HCT116 (cell line): ENCODE measurements around the gene LIMA1. TPM values are rescaled to one million over a fixed set of nuclear protein-coding genes. Genes with fewer than 3 reads are reported as not detected.
A peak's percentile ranks its signal among the peaks of the same experiment; 100 is the strongest.

Experiments used
- ATAC-seq: fragments of 200-7000 bp; cut with Tn5 transposase; 2 replicates; pipeline ENCODE4 v1.9.1; 2020; ENCODE audit warnings: mild to moderate bottlenecking, moderate library complexity
- BruUV-seq: library from RNA; stranded (reverse); fragments of 400-500 nt; replicated peaks from 2 replicates; lab custom pipeline; 2021; lab: Mats Ljungman, UMichigan
- CTCF ChIA-PET: fragments of 300-600 bp; sonication (Branson Sonifier 250); formaldehyde crosslinking; loops from one replicate; lab custom pipeline; 2021; ENCODE audit warnings: antibody characterized with exemption; lab: Charles Lee
- POLR2A ChIA-PET: fragments of 300-600, 350-600 bp; sonication (Branson Sonifier 250); formaldehyde crosslinking; loops from one replicate; lab custom pipeline; 2021; ENCODE audit warnings: antibody characterized with exemption; lab: Charles Lee
- RAD21 ChIA-PET, 2 experiments: fragments of 300-600 bp; sonication (Branson Sonifier 250); formaldehyde crosslinking; loops; one replicate each; lab custom pipeline; 2023; ENCODE audit warnings: low total read pairs in 2 of 2; ENCODE audit not compliant: uncharacterized antibody in 2 of 2, unreplicated experiment in 2 of 2, low non-redundant PET in 1 of 2; lab: Charles Lee
- DNase-seq: peaks from one replicate; pipeline ENCODE4 v3.0.0-alpha.2; 2010; ENCODE audit warnings: low read depth, low spot score
- H2AFZ ChIP-seq: fragments of 200-600 bp; shearing (Covaris generic), sonication (generic); 2 replicates; pipeline ENCODE4 v1.6.1; 2017; ENCODE audit warnings: low read depth, mixed run types, mixed read lengths, antibody characterized with exemption, low read length; ENCODE audit not compliant: poor library complexity, severe bottlenecking
- H3K27ac ChIP-seq: 2 replicates; pipeline ENCODE4 v1.5.1; 2012; ENCODE audit warnings: low read depth, low read length
- H3K27me3 ChIP-seq: fragments of 200-600 bp; sonication (generic); 2 replicates; pipeline ENCODE4 v1.6.1; 2016; ENCODE audit warnings: mixed run types, low read length, mixed read lengths; ENCODE audit not compliant: insufficient read depth
- H3K36me3 ChIP-seq, 2 experiments: fragments of 200-500 bp in 1 of 2; fragments of 200-600 bp in 1 of 2; sonication (Bioruptor generic) in 1 of 2; sonication (generic) in 1 of 2; 2 replicates each; pipeline versions ENCODE4 v1.5.1 to v1.6.1; 2014 to 2016; ENCODE audit warnings: low read length in 2 of 2, inconsistent platforms in 1 of 2, mixed read lengths in 1 of 2, mixed run types in 1 of 2; ENCODE audit not compliant: insufficient read depth in 2 of 2, control insufficient read depth in 1 of 2
- H3K4me1 ChIP-seq, 2 experiments: fragments of 200-600 bp in 1 of 2; sonication (generic) in 1 of 2; 2 replicates each; pipeline versions ENCODE4 v1.5.1 to v1.6.1; 2012 to 2017; ENCODE audit warnings: low read length in 2 of 2, inconsistent platforms in 1 of 2, mild to moderate bottlenecking in 1 of 2, mixed read lengths in 1 of 2, mixed run types in 1 of 2, moderate library complexity in 1 of 2; ENCODE audit not compliant: insufficient read depth in 2 of 2, control insufficient read depth in 1 of 2
- H3K4me2 ChIP-seq: fragments of 200-600 bp; sonication (generic); 2 replicates; pipeline ENCODE4 v1.6.1; 2017; ENCODE audit warnings: mixed run types, low read length, mixed read lengths
- H3K4me3 ChIP-seq, 2 experiments: fragments of 200-600 bp in 1 of 2; sonication (generic) in 1 of 2; replicated peaks in 1 of 2; 2 replicates each; pipeline ENCODE4 v1.5.1; 2011 to 2016; ENCODE audit warnings: low read length in 2 of 2, control low read depth in 1 of 2, low read depth in 1 of 2, mild to moderate bottlenecking in 1 of 2, mixed read lengths in 1 of 2, mixed run types in 1 of 2
- H3K79me2 ChIP-seq: fragments of 200-600 bp; sonication (generic); 2 replicates; pipeline ENCODE4 v1.6.1; 2017; ENCODE audit warnings: mild to moderate bottlenecking, mixed run types, low read length, moderate library complexity, mixed read lengths; ENCODE audit not compliant: insufficient read depth
- H3K9ac ChIP-seq: fragments of 200-600 bp; sonication (generic); 2 replicates; pipeline ENCODE4 v1.6.1; 2016; ENCODE audit warnings: low read length, mixed read lengths
- H3K9me2 ChIP-seq: fragments of 200-600 bp; sonication (generic), shearing (Covaris generic); 2 replicates; pipeline ENCODE4 v1.6.1; 2017; ENCODE audit warnings: mixed run types, mild to moderate bottlenecking, moderate library complexity; ENCODE audit not compliant: insufficient read depth
- H3K9me3 ChIP-seq, 2 experiments: fragments of 200-500 bp in 1 of 2; fragments of 200-600 bp in 1 of 2; sonication (Bioruptor generic) in 1 of 2; sonication (generic) in 1 of 2; 2 replicates each; pipeline ENCODE4 v1.6.1; 2014 to 2017; ENCODE audit warnings: low read length in 2 of 2, mixed read lengths in 2 of 2, inconsistent platforms in 1 of 2, low read depth in 1 of 2, mild to moderate bottlenecking in 1 of 2, mixed run types in 1 of 2, moderate library complexity in 1 of 2; ENCODE audit not compliant: control insufficient read depth in 1 of 2, insufficient read depth in 1 of 2
- H4K20me1 ChIP-seq: fragments of 200-600 bp; sonication (generic), shearing (Covaris generic); 2 replicates; pipeline ENCODE4 v1.6.1; 2017; ENCODE audit warnings: mixed run types, mild to moderate bottlenecking, moderate library complexity; ENCODE audit not compliant: insufficient read depth
- CTCF ChIP-seq, 3 experiments: fragments of 200-600 bp in 1 of 3; sonication (generic) in 1 of 3; IDR thresholded peaks in 2 of 3; conservative IDR thresholded peaks in 1 of 3; 2 replicates each; pipeline ENCODE4 v1.5.1; 2012 to 2017; ENCODE audit warnings: low read depth in 2 of 3, low read length in 2 of 3, antibody characterized with exemption in 1 of 3, borderline replicate concordance in 1 of 3, control low read depth in 1 of 3, mild to moderate bottlenecking in 1 of 3, mixed read lengths in 1 of 3, mixed run types in 1 of 3, moderate library complexity in 1 of 3; ENCODE audit not compliant: insufficient read depth in 1 of 3
- EGR1 ChIP-seq: IDR thresholded peaks from 2 replicates; pipeline ENCODE4 v1.6.1; 2012; ENCODE audit warnings: low read depth
- RAD21 ChIP-seq: IDR thresholded peaks from 2 replicates; pipeline ENCODE4 v1.6.1; 2012; ENCODE audit warnings: low read depth, mild to moderate bottlenecking
- intact Hi-C: fragments of 100-400 bp; cut with micrococcal nuclease; formaldehyde crosslinking; loops from 2 replicates; pipeline ENCODE4 v1.10.0; 2022
- total RNA-seq: library from RNA; stranded (reverse); gene quantifications from one replicate; pipeline ENCODE4 v1.2.1, GENCODE V29; 2021; ENCODE audit not compliant: unreplicated experiment

The LIMA1 gene
- total RNA-seq, 1 experiment from 2014 or later: 79.6 TPM

GRCh38 chr12:50174971-50175715 is 108.2 kb downstream of the LIMA1 start:
- peak; percentile 63; the same call in 1 of the 2 replicates for ATAC-seq
- no peak overlapping the region for H3K4me3 ChIP-seq
- H3K4me2 ChIP-seq: no peak overlapping the region
- no peaks in the 10 kb centered on the region for H3K9me2 ChIP-seq
- no peak overlapping the region for H3K9ac ChIP-seq
- peak; percentile 58 for DNase-seq
- intact Hi-C loops: loop anchor here (1.0 to 2.0 kb wide), 2 partner anchors 100 to 208 kb away; no protein-coding TSS in a partner anchor
- peaks cover 2 to 16% of the 10 kb centered on the region in 2 experiments; a peak in 1 of 4 replicates for H3K36me3 ChIP-seq
- H3K27me3 ChIP-seq: no peaks in the 10 kb centered on the region
- H2AFZ ChIP-seq: no peak overlapping the region
- TF ChIP-seq RAD21 (peak; percentile 84), EGR1 (no peak), CTCF (IDR thresholded peaks at IDR 0.05 in 2 of 3, conservative IDR thresholded peaks at IDR 0.05 in 1 of 3; ENCODE audit: borderline replicate concordance in 1 of 3, insufficient read depth in 1 of 3, low read depth in 2 of 3, low read length in 2 of 3) (peak; percentile 39 to 79 (median 59); a peak in 5 of 6 replicates)
- no peak overlapping the region for H3K27ac ChIP-seq
- BruUV-seq: no TSS peak
- H3K79me2 ChIP-seq: no peaks in the 10 kb centered on the region
- RAD21 ChIA-PET: interaction anchor here (0.7 to 1.0 kb wide), 4 partner anchors 74 to 434 kb away, joined by 3 to 6 read pairs (median 4); no protein-coding TSS in a partner anchor
- H3K4me1 ChIP-seq: peaks cover under 1 to 4% of the 10 kb centered on the region in 2 experiments; a peak in 3 of 4 replicates
- POLR2A ChIA-PET: interaction anchor here (0.7 to 1.3 kb wide), 4 partner anchors 8 to 90 kb away, joined by 3 to 5 read pairs (median 3); partner anchors contain the start of genes CERS5 and SMARCD1
- H4K20me1 ChIP-seq: no peaks in the 10 kb centered on the region
- H3K9me3 ChIP-seq: no peaks in the 10 kb centered on the region
- CTCF ChIA-PET: interaction anchor here (0.6 to 1.8 kb wide), 19 partner anchors 8 to 309 kb away, joined by 3 to 29 read pairs (median 7); partner anchors contain the start of genes CERS5, COX14, GPD1 and SMARCD1
